NCI-H187 treated with DMSO at 0.1 percent for 48 hours (cell line): ENCODE results near the gene ARHGDIA.

Experiments
- DNase-seq: peaks from one replicate; lab custom pipeline; 2025; lab: John Stamatoyannopoulos, UW

ARHGDIA gene

DNA sequence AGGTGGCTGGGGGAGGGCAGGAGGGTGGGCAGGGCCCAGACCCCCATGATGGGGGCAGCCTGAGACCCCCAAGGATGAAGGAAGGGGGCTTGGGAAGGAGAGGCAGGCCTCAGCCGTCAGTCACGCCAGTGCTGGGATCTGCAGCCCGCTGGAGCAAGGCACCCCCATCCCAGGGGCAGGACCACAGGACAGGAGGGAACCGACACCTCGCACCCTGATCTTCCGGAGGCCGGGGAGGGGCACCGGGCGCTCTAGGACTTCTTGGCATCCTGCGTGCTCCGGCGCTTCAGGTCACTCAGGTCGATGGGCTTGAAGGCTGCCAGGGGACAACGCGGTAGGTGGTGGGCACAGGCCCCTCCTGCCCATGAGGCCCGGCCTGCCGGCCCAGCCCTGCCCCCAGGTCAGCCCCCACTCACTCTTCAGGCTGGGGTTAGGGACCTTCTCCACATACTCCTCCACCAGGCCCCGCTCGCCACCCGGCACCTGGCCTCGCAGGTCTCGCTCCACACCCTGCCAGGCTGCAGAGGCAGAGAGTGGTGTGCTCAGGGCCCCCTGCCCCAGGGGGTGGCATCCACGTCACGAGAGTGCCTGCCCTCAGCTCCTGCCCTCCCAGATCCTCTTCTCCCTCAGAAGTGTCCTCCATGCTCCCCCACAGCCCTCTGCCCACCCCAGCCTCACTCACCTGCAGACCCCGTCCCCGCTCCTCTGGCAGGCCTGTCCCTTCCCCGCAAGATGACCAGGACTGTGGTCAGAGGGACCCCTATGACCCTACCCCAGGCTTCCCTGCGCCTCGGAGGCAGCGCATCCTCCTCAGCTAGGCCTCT is 47.9 kb downstream of the ARHGDIA start:
- DNase-seq = no peak

DNA sequence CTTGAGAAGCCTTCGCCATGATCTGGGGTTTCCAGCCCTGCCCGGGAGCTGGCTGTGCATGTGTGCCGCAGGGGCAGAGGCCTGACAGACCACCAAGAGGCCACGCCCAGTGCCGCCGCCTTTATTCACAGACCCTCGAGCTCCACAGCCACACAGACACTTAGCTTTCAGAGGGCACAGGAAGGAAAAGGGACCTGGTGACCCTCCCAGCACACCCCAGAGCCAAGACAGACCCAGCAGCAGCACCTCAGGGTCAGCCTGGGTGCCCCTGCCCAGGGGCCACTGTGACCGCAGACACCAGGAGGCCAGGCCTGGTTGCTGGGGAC is 48.9 kb downstream of the ARHGDIA start:
- DNase-seq = no peak

DNA sequence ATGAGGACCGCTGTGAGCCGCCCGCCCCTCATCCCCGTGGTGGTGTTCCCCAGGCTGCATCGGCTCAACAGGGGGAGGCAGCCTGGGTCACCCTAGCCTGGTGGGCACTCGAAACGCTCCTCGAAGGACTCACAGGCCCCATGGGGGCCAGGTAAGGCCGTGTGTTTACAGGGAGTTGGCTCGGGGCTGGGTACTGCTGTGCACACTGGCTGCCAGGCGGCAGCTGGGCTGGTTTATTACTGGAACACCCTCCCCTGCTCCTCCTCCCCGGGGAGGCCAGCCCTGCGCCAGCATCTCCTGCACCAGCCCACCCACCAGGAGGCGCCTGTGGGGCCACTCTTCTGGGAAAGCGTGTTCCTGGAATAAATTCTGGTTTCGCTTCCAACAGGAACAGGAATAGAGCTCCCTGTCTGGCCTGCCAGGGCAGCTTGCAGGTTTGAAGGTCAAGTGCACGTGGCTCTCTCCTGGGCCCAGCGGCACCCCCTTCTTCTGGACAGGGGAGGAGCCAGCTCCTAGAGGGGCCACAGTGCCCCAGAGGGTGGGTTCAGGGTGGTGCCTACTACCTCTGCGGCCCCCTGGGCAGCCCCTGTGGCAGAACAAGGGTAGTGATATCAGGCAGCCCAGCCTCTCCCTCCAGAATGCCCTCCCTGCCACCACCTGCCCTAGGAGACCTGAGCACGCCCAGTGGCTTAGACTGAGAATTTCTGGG is 49.4 kb downstream of the ARHGDIA start:
- DNase-seq = no peak

DNA sequence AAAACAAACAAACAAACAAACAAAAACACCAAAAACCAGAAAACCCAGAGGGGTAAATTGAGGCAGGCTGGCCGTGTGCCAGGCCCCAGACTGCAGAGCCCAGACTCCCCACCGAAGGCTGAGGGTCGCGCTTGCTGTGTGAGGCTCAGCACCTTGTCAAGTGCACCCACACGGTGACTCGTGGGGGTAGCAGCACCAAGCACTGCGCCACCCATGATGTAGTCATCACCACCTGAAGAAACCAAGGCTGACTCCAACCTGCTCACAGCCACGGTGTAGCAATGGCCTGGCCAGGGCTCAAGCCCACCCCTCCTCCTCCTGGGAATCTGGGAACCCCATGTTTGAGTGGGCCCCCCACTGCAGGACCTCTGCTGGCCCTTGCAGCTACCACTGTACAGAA is 50.0 kb downstream of the ARHGDIA start:
- DNase-seq = no peak

DNA sequence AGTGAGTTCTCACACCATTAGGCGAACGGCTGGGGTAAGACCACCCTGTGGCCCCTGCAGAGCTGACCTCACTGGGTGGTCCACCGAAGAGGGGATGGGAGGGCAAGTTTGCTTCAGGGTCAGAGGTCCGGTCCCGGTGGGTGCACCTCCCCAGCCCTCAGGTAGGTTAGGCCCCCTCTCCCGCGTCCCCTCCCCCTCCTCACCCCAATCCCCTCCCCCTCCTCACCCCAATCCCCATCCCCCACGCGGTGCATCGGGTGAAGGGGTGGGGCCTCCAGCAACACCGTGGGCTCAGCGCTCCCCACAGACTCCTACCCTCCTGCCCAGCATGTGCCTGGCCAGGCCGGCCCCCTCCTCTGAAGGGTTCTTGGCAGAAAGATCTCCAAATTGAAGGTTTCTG is 51.4 kb downstream of the ARHGDIA start:
- DNase-seq = no peak

DNA sequence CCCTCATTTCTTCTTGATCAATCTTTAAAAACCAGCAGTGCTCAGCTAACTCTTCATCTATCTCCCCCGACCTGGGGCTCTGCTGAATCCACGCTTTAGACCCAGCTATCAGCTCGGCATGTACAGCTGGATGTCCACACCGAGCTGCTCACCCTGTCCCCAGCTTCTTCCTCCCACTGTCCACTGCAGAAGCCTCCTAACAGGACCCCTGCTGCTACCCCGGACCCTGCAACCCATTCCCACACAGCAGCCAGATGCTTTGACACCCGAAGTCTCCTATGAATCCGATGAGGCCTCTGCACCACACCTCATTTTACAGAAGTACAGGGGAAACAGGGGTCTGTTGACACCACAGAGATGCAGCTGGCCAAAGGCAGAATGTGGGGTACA is 53.4 kb downstream of the ARHGDIA start:
- no peak for DNase-seq
